ENCODE results near the gene POLE2. TPM values are rescaled to one million over a fixed set of nuclear protein-coding genes. Genes with fewer than 3 reads are reported as not detected.

POLE2 gene
- total and polyA plus RNA-seq, 2 experiments from 2014 or later = 41.9 to 53.3 TPM

GRCh38 chr14:49673586-49673985 is 14.4 kb downstream of the POLE2 start:
- peaks cover 15% of the 10 kb centered on the region; the same call in 1 of the 2 replicates for H3K36me3 ChIP-seq (ENCODE audit: insufficient read depth)
- H3K4me3 ChIP-seq = no peak overlapping the region
- no peaks in the 10 kb centered on the region for H3K79me2 ChIP-seq (replicated peaks; ENCODE audit: insufficient read depth)
- H4K20me1 ChIP-seq (replicated peaks; ENCODE audit: insufficient read depth) = no peaks in the 10 kb centered on the region
- no peaks in the 10 kb centered on the region for H3F3A ChIP-seq (replicated peaks; ENCODE audit: low read depth)
- H3K9me2 ChIP-seq (ENCODE audit: insufficient read depth) = no peaks in the 10 kb centered on the region
- ATAC-seq = no peak
- Mint-ChIP-seq H3K27ac (no peak overlapping the region), H3K9me3 (no peaks in the 10 kb centered on the region), H3K4me1 (no peaks in the 10 kb centered on the region), H3K36me3 (ENCODE audit: low read depth) (peaks cover 53% of the 10 kb centered on the region), H3K27me3 (ENCODE audit: insufficient read depth, low read depth, poor library complexity) (peaks cover 6% of the 10 kb centered on the region), H3K4me3 (no peak overlapping the region)
- no peak for DNase-seq (ENCODE audit: low spot score)
- no peak overlapping the region for H3K4me2 ChIP-seq
- H3K27ac ChIP-seq (ENCODE audit: low read depth) = no peak overlapping the region
- TF ChIP-seq ZNF331 (CRISPR knock-in tag; IDR thresholded peaks at IDR 0.05; ENCODE audit: low read depth) (no peak), EZH2 (IDR thresholded peaks at IDR 0.05; ENCODE audit: low read depth, unreplicated experiment) (no peak), CTCF (conservative IDR thresholded peaks at IDR 0.05; ENCODE audit: low read depth in 2 of 2) (no peak), POLR2AphosphoS5 (IDR thresholded peaks at IDR 0.05; ENCODE audit: low read depth) (no peak), STAT1 (IDR thresholded peaks at IDR 0.05; ENCODE audit: unreplicated experiment) (no peak), ZNF114 (CRISPR knock-in tag; IDR thresholded peaks at IDR 0.05) (no peak), ETS1 (IDR thresholded peaks at IDR 0.05) (no peak), JUNB (IDR thresholded peaks at IDR 0.05; ENCODE audit: unreplicated experiment) (no peak), ZNF462 (CRISPR knock-in tag; IDR thresholded peaks at IDR 0.05) (no peak), REST (IDR thresholded peaks at IDR 0.05; ENCODE audit: unreplicated experiment) (no peak), NANOG (IDR thresholded peaks at IDR 0.05; ENCODE audit: borderline replicate concordance) (no peak), EZH2phosphoT487 (IDR thresholded peaks at IDR 0.05; ENCODE audit: unreplicated experiment) (no peak), CREB1 (CRISPR knock-in tag; IDR thresholded peaks at IDR 0.05; ENCODE audit: low read depth) (no peak)
- no peaks in the 10 kb centered on the region for H3K4me1 ChIP-seq (ENCODE audit: insufficient read depth)
- H3K27me3 ChIP-seq (ENCODE audit: insufficient read depth) = no peaks in the 10 kb centered on the region
- no peak overlapping the region for H2AFZ ChIP-seq

Data from GM23338 (cell line).